Left renal cortex interstitium (tissue), 4 donors: ENCODE data around the gene ABCC1. TPM values are rescaled to one million over a fixed set of nuclear protein-coding genes. Genes with fewer than 3 reads are reported as not detected.
"Not testable (repeated sequence)": the region's sequence is repeated elsewhere in the genome, so short reads cannot be mapped to it uniquely, and the experiment has no call there.

Source experiments
- DNase-seq, 4 donors: peaks; one replicate each; pipeline ENCODE4 v3.0.0-alpha.2; 2013; ENCODE audit warnings: low read depth in 4 of 4, low spot score in 2 of 4, missing footprints in 1 of 4
- polyA plus RNA-seq, 4 donors: library from polyadenylated mRNA; unstranded; fragments of 120-200 nt; gene quantifications; one replicate each; pipeline ENCODE4 v1.2.1, GENCODE V29; 2013; ENCODE audit not compliant: insufficient read length in 4 of 4

Gene ABCC1
- polyA plus RNA-seq, 4 donors: 21.8 to 31.0 (median 25.1) TPM

DNA sequence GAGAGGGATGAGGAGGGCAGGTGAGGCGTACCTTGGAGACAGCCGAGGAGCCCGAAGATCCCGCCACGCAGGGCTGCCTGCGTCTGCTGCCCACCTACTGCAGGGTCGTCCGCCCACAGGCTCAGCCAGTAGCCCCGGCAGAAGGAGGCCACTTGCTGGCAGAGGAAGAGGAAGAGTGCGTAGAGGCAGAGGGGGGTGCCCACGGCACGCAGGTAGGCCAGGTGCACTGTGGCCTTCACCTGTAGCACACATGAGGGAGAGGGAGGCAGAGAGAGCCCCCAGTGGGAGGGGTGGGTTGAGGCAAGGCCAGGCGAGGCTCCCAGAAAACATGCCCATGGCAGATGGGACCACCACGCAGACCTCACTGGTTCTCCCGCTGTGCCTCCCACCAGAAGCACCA, 220.2 kb downstream of the ABCC1 start:
- DNase-seq: no peak

DNA sequence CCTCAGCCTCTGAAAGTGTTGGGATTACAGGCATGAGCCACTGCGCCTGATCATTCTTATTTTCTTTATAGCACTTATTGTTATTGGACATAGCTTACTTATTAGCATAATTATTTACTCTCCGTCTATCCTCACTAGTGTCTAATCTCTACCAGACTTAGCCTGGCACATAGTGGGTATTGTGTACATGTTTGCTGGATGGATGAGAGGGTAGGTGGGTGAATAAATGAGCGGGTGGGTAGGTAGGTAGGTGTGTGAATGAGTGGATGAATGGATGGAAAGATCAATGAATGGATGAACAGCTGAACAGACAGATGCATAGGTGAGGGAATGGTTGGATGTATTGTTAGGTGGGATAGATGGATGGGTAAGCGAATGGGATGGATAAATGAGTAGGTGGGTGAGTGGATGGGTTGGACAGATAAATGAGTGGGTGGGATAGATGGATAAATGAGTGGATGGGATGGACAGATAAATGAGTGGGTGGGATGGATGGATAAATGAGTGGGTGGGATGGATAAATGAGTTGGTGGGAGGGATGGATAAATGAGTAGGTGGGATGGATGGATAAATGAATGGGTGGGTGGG, 222.0 kb downstream of the ABCC1 start:
- DNase-seq: no peak

DNA sequence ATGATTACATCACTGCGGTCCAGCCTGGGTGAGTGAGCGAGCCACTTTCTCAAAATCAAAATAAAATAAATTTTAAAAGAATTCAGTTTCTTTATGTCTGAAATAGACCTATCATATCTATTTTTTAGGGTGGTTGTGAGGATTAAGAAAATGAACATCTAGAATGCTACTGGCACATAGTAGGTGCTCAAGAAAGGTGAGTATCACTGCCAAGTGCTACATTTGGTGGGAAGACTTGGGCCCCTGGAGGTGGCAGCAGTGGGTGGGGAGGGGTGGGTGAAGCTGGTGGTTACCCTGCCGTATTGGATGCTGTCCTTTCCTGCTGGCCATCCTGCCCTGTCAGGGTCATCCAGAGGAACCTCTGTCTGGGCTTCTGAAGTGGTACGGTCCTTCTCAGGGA, 223.6 kb downstream of the ABCC1 start:
- DNase-seq: no peak

DNA sequence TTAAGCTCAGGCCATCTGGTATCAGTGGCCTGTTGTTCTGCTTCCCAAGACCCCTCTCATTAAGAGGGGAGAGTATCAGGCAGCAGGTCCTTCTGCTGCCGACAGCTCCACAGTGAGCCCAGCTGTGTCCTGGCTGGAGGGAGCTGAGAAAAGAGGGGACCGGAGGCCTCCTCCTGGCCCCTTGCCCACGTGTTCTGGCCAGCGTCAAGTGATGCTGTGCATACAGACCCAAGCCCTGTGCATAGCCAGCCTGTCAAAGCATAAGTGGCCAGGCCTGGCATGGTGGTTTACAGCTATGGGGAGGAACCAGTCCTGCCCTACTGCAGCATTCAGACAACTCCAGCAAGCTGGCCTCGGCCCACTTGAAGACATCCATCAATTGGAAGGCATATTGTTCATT, 225.9 kb downstream of the ABCC1 start:
- no peak for DNase-seq

DNA sequence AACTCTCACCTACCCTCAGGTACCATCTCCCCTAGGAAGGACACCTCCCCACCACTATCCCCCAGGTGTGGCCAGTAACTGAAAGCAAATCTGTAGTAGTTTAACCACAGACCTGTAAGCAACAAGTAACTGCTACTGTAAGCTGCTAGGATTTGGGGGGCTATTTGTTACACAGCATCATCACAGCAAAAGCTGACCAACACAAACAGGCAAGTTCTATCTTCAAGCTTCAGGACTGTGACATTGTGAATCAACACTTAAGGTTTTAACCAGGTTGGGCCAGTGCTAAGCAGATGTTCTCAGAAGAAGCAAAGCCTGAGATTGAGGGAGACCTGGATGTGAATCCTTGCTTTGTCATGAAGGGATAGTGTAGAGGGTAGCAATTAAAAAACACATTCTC, 226.9 kb downstream of the ABCC1 start:
- no peak for DNase-seq

DNA sequence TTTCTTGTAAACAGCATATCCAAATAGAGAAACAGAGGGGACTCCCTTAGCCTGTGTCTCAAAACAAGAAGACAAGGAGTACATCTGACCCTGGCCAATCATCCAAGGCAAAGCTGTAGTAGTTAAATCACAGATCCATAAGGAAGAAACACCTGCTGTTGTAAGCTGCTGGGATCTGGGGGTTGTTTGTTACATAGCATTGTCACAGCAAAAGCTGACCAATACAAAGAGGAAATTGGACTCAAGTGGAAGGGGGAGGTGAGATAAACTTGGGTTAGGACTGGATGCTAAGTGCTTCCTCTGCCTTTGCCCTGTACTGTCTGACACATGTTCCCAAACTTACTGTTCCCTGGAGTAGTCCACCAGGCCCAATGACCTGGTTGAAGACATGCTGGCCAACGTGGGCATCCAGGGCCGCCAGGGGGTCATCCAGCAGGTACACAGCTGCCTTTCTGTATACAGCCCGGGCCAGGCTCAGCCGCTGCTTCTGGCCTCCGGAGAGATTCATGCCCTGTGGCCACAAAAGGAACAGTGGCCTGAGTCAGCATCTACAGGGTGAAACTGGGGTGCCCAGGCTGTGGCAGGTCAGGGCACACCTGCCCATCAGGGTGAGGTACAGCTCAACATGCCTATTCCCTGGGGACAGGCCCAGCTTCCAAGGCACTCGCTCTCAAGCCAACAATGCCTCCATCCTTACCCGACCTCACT, 229.2 kb downstream of the ABCC1 start:
- no peak for DNase-seq

DNA sequence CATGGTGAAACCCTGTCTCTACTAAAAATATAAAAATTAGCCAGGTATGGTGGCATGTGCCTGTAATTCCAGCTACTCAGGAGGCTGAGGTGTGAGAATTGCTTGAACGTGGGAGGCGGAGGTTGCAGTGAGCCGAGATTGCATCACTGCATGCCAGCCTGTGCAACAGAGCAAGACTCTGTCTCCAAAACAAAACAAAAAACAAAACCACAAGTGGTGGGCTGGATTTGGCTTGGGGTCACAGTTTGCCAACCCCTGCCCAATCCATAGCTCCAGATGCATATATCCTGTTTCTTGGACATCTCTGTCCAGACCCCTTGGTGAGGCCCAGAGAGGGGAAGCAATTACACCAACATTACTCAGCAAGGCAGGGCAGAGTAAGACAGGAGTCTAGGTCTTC, 232.3 kb downstream of the ABCC1 start:
- DNase-seq: not testable (repeated sequence)

DNA sequence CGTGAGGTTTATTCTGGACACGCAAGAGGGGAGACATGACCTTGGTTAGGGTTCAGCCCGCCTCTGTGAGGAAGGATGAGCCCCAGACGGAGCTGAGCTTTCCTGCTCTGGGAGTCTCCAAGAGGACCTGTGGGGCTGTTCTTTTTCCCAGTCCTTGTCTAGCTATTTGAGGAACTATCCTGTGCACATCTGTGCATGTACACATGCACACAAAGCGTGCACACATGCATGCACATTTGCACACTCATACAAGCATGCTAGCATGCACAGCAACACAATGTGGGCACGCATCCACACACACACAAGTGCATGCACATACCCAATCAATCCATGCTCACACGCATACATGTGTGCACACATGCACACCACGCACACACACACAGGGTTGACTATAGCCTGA, 233.5 kb downstream of the ABCC1 start:
- DNase-seq: no peak

DNA sequence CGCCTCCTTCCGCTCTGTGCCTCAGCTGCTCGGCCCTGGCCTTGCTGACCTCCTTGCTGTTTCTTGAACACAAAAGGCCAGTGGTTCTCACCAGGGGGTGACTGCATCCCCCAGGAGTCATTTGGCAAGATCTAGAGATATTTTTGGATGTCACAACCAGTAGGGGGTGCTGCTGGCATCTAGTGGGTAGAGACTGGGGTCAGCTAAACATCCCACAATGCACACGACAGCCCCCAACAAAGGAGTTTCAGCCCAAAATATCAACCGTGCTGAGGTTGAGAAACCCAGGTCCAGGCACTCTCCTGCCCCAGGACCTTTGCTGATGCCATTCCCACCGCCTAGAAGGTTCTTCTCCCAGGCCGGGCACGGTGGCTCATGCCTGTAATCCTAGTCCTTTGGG, 234.1 kb downstream of the ABCC1 start:
- no peak for DNase-seq

DNA sequence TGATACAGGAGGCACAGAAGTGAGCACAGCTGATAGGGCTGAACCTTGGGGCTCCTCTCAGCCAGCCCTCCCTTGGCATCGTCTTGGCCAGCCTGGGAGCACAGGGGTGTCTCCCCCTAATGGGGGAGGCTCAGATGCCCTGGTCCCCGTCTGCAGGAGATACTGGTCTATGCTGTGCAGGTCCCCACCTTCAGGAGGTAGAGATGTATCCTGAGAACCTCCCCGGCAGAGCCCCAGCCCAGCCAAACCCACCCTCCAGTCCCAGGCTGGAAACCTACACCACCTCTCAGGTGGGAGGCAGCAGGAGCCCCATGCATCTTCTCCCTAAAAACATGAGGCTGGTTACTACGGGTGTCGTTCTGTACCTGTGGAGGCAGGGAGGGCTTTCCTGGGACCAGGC, 235.2 kb downstream of the ABCC1 start:
- DNase-seq: no peak

DNA sequence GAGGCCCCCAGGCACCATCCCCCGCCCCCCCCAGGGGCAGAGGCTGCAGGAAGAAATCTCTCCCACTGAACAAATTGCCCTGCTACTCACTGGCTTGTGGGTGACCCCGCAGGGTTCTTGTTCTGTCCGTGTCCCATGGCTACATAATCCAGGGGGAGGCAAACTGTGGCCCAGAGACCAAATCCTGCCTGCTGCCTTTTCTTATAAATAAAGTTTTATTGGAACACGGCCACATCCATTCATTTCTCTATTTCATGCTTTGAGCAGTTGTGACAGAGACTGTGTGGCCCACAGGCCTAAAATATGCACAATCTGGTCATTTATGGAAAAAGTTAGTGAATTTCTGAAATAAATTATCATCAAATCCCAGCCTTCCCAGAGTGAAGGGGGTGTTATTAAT, 235.7 kb downstream of the ABCC1 start:
- no peak for DNase-seq

DNA sequence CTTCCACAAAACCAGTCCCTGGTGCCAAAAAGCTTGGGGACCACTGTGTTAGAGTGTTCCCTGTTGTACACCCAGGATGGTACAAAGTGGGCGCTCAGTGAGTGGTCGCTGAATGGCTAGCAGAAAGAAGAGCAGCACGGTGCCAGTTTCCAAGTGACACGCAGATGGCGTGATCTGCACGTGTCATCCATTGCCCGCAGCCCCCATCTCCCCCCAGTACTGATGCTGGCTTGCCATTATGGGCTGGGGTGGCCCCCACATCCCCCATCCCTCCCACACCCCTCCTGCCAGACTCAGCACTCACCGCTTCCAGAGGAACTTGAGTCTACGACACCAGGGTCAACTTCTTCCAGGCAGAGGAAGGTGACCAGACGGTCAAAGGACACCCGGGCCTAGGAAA, 237.4 kb downstream of the ABCC1 start:
- DNase-seq: no peak

DNA sequence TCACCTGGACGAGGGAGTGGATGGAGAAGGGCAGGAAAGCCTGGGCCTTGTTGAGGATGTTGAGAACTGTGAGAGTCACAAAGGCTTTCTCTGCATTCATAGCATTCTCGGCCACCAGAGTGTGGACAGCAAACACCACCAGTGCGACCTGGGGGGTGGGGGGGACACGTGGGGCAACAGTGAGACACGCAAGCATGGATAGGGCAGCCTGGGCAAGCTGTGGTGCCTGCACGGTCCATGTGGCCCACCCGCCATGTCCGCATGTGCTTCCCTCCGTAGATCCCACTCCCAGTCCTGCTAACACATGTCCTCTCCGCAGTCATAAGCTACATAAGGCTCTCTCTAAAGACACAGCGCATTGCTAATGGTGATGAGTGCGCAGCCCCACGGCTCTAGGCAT, 239.4 kb downstream of the ABCC1 start:
- no peak for DNase-seq

DNA sequence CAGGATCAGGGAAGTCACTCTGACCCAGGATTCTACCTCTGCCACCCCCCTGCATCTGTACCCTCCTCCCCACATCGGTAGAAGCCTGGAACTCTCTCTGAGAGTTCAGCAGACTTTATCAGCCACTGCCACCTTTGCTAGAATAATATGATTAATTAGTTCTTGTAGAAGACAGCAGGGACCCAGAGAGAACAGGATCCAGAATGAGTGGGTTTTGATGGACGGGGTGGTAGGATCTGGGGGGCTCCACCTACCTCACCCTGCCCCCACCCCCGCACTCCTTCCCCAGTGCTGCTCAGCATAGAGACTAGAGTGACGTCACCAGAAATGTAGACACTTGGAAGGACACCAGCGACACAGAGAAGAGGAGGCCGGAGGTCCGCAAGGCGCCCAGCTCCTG, 240.4 kb downstream of the ABCC1 start:
- no peak for DNase-seq

DNA sequence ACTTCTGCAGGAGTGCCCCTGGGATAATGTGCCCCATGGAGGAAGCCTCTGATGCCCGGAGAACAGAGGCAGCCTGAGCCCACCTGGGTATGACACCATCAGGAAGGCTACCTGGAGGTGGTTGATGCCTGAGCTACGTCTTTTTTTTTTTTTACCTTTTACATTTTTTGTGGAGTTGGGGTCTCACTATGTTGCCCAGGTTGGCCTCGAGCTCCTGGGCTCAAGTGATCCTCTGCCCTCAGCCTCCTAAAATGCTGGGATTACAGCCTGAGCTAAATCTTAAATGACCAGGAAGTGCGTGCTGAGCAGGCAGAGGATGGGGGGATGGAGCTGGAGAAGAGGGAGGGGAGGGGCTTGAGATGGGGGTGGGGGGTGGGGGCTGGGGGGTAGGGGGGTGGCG, 241.1 kb downstream of the ABCC1 start:
- DNase-seq: no peak

DNA sequence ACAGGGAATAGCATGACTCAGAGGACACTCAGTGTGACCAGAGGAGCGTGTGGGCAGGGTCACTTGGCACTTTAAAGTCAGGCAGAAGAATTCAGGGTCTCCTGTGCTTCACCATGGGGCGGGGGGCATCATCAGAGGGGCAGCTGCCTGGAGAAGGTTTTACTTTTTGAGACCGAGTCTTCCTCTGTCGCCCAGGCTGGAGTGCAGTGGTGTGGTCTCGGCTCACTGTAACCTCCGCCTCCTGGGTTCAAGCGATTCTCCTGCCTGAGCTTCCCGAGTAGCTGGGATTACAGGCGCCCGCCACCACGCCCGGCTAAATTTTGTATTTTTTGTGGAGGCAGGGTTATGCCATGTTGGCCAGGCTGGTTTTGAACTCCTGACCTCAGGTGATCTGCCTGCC, 241.6 kb downstream of the ABCC1 start:
- not testable (repeated sequence) for DNase-seq

DNA sequence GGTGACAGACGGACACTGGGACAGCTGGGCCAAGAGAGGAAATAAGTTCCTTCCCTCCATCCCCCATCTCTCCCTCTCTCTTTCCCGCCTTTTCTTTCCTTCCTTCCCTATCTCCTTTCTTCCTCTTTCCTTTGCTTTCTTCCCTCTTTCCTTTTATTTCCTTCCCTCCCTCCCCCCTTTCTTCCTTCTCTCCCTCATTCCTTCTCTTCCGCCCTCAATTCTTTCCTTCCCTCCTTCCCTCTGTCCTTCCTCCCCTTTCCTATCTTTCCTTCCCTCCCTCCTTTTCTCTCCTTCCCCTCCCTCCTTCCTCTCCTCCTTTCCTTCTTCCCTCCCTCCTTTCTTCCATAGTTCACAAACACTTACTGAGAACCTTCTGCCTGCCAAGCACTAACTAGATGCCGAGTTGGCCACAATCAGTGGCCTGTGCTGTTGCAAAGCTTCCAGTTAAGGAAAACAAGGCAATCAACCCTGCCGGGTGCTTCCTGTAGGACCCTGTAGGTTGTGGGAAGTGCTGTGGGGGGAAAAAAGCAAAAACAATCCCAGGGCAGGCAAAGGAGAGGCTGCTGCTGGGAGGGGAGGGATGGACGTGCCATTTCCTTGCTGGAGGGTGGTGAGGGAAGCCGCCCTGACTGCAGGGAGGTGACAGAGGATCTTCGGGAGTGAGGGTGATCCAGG, 242.2 kb downstream of the ABCC1 start:
- DNase-seq: no peak

Other genes starting within 250 kb of the ABCC1 start
- gene MYH11, start 92.6 kb upstream of the ABCC1 start, polyA plus RNA-seq: 10 to 100 TPM in 2 of 4 donors, 1 to 10 TPM in 2; 8.3 to 18.4 (median 10.6) TPM
- gene CEP20, start 61.0 kb upstream of the ABCC1 start, polyA plus RNA-seq: 10 to 100 TPM; 32.4 to 41.9 (median 38.3) TPM